HG03097 (cell line): ENCODE results near the gene PTPN3.
A peak's percentile ranks its signal among the peaks of the same experiment; 100 is the strongest.
"Not testable (repeated sequence)": the region's sequence is repeated elsewhere in the genome, so short reads cannot be mapped to it uniquely, and the experiment has no call there.

ENCODE experiments used
- ATAC-seq: cut with Tn5 transposase; IDR thresholded peaks from one replicate; pipeline ENCODE4 v1.9.1; 2021; ENCODE audit not compliant: unreplicated experiment, low FRiP score

PTPN3 gene

DNA sequence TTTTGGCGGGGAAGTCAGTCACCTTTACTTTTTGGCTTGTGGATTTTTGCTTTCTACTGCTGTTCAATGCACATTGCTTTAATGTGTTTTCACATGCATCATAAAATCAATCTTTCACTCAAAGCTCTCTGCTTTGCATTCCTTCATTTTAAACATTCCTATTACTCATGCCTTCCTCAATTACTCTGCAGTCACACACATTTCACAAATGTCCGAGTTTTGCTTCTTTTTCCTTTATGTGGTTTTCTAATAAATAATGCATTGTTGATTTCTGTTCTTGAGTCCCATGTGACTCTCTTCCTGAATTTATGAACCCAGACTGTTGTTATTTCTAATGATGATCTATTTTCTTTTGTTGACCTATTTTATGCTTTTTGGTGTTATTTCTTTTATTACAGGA lies 95.0 kb downstream of the PTPN3 start:
- ATAC-seq = no peak

GRCh38 chr9:109401990-109402318 lies 96.2 kb downstream of the PTPN3 start:
- no peak for ATAC-seq

DNA sequence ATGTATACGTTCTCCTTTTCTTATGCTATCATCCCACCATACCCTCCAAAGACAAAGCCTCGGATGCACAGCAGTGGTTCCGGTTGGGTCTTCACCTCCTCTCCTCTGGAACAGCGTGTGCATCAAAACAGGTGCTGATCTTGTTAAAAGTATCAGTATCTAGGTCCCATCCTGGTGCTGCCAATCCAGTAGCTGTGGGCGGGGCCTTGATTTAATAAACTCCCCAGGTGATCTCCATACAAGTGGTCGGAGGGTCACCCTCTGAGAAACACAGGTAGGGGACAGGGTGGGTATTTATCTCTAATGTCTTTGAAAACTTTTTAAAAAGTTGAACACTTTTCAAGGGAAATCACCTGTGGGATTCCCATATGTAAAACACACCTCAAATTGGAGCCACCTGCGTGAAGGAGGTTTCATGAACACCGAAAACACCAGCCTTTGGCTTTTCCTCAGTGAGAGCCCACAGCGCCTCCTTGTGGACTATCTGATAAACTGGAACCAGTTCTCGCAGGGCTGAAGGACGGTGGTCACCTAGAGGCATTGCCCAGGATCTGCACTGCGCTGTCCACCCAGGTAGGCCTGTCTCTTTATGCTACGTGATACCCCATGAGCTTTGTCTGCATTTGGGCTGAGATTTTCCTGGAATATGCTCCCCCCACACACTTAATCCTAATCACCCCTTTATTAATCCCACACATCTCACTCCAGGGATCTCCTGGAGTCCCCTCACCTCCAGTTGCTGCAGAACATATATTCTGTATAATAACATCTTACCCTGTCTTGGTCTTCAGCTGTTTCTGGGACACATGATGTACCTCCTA lies 96.7 kb downstream of the PTPN3 start:
- ATAC-seq = no peak

DNA sequence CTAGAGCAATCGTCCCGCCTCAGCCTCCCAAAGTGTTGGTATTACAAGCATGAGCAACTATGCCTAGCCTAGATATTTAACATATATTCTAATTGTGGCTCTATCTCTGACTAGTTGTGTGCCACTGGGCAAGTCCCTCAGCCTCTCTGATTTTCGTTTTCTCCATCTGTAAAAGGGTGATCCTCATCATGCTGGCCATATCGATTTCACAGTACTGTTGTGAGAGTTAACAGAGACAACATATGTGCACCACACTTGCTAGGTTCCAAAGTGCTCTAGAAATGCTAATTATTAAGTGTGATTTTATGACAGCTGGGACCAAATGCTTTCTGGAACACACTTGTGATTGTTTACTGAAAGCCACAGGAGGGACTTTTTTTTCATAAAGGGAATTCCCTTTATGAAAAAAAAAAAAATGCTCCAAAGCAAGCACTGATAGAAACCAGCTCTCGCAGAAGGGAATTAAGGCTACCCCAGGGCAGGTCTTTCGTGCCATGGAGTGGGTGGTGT lies 98.8 kb downstream of the PTPN3 start:
- ATAC-seq = peak; percentile 75

DNA sequence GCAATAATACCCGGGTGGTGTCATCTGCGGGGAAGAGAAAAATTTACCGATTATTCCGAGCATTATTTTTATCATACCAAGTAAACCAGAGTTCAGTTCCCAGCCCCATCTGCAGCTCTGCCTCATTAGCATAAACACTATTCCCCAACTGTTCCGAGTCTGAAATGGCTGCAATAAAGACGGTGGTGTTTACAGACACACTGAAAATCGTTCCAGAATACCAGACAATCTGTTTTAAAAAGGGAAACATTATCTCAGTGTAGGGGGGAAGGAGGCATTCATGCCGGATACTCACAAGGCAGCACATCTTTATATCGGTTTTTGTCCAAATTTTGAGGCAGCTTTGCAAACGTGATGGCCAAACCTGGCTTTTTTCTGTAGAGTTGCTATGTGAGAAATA lies 106.9 kb downstream of the PTPN3 start:
- no peak for ATAC-seq

- ATAC-seq = no peak
These were observed 110.3 kb downstream of the PTPN3 start for GRCh38 chr9:109387856-109388255.

DNA sequence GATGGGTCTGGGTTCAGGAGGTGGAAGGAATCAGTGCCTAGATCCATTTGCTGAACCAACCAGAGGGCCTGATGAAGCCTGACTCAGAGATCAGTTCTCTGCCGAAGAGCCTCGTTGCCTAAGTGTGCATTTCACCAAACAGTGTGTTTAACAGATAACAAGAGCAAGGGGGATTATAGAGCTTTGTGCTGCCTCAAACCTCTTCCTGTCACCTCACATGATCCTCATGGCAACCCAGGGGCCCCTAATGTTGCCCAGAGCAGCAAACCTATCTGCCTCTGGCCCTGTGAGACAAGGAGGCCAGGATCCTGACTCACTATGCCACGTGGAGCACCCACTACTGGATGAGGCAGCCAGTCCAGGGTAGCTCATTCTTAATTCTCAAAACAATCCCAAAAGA lies 110.9 kb downstream of the PTPN3 start:
- no peak for ATAC-seq

GRCh38 chr9:109385499-109385898 lies 112.6 kb downstream of the PTPN3 start:
- ATAC-seq = no peak

- no peak for ATAC-seq
These were observed 114.2 kb downstream of the PTPN3 start for GRCh38 chr9:109383947-109384346.

DNA sequence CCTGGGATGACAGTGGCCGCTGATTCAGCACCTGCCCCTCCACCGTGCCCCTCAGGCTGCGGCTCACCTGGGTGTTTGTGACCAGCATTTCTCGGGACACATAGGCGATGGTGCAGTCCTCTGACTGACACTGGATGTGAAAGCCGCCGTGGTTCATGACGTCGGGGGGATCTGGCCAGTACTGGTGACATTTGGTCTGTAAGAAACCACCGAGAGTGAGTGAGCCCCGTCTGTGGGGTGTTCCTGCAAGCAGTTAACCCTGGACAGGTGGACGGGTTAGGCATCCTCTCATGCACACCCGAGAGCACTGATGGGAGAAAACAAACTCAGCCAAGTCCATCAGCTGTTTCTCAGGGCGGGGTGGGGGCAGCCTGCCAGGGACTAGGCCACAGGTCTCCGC lies 114.8 kb downstream of the PTPN3 start:
- no peak for ATAC-seq

DNA sequence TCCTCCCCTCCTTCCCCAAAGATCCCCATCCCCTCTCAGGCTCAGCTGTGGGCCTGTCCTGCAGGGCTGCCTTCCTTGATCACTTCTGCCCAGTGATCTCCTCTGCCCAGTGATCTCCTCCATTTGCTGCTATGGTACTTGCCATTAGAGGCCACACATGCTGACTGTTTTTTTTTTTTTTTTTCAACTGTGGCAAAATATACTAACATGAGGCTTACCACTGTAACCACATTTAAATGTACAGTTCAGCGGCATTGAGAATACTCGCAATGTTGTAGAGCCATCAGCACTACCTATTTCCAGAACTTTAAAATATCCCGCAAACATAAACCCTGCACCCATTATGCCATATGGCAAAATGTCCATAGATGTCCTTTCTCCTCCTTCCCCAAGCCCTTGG lies 115.5 kb downstream of the PTPN3 start:
- no peak for ATAC-seq

- ATAC-seq = no peak
These were observed 115.9 kb downstream of the PTPN3 start for GRCh38 chr9:109382182-109382581.

DNA sequence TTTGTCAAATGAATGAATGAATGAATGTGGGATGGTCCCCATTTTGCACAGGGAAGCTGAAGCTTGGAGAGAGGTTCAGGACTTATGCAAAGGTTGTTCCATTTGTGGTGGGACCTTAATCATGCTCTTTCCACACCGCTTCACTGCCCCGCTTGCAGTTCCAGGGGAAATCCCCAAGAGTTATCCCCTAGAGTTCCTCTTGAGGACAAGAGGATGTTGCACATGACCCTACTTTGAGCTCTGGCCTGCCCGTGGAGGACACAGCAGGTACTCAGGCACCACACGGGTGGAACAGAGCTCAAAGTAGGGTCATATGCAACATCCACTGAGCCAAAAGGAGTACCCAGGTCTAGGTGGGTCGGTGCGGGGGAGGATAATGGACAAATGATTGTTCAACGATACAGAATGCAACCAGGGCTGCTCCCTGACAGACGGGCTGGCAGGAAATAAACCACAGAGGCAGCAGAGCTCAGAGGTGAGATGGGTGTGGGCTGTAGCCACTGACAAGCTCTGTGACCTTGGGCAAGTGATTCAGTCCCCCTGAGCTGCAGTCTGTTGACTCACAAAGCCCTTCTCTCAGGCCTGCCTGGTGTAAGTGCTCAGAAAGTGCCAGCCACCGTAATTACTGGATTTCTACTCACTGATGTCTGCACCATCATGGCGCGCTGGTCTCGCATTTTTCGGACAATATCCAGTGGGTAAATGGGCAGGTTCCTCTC lies 116.9 kb downstream of the PTPN3 start:
- peak; percentile 49 for ATAC-seq

- no peak for ATAC-seq
These were observed 118.6 kb downstream of the PTPN3 start for GRCh38 chr9:109379513-109379912.

DNA sequence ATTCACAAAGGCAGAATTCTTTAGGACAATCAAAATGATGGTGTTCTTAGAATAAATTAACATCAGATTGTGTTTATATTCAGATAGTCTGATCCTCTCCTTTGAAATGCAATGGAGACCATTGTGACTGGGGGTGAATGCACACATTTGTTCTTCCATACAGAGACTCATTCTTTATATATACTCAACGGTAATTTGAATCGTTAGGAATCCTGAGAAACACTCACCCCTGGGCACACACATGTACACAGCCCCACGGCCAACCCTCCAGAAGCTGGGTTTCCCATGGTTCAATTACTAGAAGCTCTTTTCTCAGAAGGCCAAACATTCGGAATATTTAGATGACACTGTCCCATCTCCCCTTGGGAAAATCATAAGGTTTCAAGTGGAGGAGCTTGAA lies 119.8 kb downstream of the PTPN3 start:
- no peak for ATAC-seq

DNA sequence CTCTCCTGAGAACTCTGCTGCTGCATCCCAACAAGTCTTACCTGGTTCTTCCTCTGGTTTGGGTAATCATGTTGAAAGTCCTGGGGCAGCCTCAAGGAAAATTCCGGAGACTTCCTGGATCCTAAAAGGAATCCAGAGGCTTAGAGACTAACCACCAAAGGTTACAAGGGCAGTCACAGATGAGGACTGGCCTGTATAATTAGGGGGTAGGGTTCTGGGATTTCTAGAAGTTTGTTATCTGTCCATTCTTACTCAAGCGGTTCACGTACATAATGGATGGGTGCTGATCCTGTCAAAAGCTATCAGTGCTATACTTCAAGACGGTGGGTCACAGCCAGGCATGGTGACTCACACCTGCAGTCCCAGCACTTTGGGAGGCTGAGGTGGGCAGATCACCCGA lies 125.9 kb downstream of the PTPN3 start:
- ATAC-seq = no peak

- ATAC-seq = no peak
These were observed 126.7 kb downstream of the PTPN3 start for GRCh38 chr9:109371374-109371773.

DNA sequence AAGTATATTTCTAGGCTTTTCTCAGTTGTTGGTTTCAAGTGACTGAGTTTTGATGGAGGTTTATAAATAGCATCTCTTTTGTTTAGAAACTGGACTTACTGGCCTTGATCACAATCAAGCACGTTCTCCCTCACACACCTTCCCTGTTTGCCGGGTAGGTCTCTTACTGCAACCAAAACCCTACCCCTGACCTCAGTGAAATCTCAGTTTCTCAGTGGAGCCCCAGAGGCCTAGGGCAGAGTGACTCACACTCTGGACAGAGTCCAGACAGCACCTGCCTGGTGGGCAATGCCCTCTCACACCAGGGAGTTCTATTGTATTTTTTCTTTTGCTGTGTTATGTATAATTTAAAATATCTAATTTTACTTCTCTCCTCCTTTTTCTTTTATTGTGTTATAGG lies 128.8 kb downstream of the PTPN3 start:
- no peak for ATAC-seq

DNA sequence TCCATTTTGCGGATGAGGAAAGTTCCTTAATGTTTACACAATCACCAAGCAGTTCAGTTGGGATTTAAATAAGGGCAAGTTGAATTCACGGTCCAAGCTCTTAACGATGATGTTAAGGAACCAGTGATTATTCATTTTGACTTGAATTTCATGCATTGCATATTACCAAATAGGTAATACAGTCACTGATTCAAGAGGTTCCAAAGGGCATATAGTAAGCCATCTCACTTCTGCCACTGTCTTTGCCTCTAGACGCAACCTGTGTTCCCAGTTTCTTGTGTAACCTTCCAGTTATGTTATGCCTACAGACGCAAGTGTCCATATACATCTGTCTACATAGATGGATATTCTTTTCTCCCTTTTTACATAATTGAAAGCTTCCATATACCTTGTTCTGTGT lies 137.3 kb downstream of the PTPN3 start:
- no peak for ATAC-seq

GRCh38 chr9:109358968-109359603 lies 139.0 kb downstream of the PTPN3 start:
- not testable (repeated sequence) for ATAC-seq

- no peak for ATAC-seq
These were observed 142.4 kb downstream of the PTPN3 start for GRCh38 chr9:109355564-109356297.
